GM12801 (cell line): ENCODE data around the gene PHLPP1.

ENCODE experiments used
- TF ChIP-seq, protein P1 (sequence below): IDR thresholded peaks from one replicate; pipeline ENCODE4 v1.5.1; 2011; ENCODE audit warnings: control low read depth; ENCODE audit not compliant: insufficient read length; ENCODE audit errors: extremely low read depth

The PHLPP1 gene

DNA sequence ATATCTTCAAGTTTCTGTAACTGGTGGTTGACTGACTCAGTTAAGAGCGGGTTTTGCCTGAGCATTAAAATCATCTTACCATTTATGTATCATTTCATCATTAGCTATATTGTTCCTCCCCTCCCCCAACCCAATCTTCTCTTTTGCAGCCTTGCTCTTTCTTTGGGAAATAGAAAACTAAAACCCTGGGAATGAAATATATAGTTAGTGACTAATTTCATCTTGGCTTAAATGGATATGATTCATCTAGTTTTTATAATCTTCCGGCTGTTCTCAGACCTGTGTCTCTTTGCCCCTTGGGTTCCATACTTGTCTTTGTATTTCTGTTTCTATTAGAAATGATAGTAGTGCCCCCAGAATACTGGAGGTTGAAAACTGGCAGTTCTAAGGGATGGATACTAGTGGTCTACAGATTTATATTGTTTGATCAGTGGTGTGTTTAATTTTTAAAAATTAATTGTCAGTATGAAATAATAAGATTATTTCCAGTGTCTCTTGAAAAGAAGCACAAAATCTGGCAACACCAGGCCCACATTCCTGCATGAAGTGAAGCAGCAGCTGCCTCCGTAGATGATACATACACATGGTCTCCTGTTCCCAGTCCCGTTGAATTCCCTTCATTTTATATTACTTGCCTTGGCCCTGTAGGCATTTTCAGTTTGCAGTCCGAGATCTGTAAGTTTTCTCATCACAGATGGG lies 44.5 kb downstream of the PHLPP1 start:
- TF ChIP-seq, protein P1, sequence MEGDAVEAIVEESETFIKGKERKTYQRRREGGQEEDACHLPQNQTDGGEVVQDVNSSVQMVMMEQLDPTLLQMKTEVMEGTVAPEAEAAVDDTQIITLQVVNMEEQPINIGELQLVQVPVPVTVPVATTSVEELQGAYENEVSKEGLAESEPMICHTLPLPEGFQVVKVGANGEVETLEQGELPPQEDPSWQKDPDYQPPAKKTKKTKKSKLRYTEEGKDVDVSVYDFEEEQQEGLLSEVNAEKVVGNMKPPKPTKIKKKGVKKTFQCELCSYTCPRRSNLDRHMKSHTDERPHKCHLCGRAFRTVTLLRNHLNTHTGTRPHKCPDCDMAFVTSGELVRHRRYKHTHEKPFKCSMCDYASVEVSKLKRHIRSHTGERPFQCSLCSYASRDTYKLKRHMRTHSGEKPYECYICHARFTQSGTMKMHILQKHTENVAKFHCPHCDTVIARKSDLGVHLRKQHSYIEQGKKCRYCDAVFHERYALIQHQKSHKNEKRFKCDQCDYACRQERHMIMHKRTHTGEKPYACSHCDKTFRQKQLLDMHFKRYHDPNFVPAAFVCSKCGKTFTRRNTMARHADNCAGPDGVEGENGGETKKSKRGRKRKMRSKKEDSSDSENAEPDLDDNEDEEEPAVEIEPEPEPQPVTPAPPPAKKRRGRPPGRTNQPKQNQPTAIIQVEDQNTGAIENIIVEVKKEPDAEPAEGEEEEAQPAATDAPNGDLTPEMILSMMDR = no peak

GRCh38 chr18:62760403-62760734 lies 45.0 kb downstream of the PHLPP1 start:
- TF ChIP-seq, protein P1 = no peak

DNA sequence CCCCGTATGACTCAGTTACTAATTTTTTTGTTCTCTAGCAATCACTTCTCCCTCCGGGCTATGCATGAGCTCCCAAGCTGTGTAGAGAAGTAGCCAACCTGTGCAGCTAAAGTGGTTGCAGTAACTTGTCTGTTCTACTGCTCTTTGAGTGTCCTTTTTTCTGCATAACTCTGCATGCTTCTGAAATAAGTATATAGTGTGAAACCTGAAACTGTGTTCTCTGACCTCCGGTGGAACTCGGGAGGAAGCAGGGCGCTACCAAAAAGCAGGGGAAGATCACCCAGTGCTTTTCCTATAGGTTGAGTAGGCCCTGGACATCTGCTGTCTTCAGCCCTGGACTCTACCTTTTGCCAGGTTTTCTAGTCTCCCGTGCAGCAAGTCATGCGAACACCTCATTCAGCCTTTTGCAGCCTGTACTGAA lies 47.8 kb downstream of the PHLPP1 start:
- TF ChIP-seq, protein P1 = no peak

- TF ChIP-seq, protein P1 = no peak
Observed at GRCh38 chr18:62766266-62766665, 50.9 kb downstream of the PHLPP1 start.

- TF ChIP-seq, protein P1 = no peak
Observed at GRCh38 chr18:62767321-62767720, 52.0 kb downstream of the PHLPP1 start.

GRCh38 chr18:62767836-62768557 lies 52.7 kb downstream of the PHLPP1 start:
- TF ChIP-seq, protein P1 = no peak

DNA sequence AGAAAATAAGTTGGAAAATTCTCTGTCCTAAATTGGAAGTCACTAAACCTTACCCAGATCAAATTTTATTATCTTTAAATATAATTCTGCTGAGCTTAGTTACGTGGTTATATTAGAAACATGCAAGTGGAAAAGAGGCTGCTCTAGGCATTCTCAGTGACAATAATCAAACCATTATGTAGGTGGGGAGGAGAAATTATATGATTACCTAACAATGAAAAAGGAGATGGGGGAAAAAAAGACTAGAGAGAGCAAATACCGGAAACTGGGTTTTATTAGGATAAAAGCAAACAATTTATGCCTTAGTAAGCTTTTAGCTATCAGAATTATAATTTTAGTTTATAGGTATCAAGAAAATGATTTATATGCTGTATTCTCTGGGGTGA lies 53.2 kb downstream of the PHLPP1 start:
- TF ChIP-seq, protein P1 = no peak
